COR-L47 (cell line): ENCODE results near the gene KRTAP10-3.
A peak's percentile ranks its signal among the peaks of the same experiment; 100 is the strongest.
"Not testable (repeated sequence)": the region's sequence is repeated elsewhere in the genome, so short reads cannot be mapped to it uniquely, and the experiment has no call there.

Experiments used
- DNase-seq: peaks from one replicate; lab custom pipeline; 2025; lab: John Stamatoyannopoulos, UW

Gene KRTAP10-3

DNA sequence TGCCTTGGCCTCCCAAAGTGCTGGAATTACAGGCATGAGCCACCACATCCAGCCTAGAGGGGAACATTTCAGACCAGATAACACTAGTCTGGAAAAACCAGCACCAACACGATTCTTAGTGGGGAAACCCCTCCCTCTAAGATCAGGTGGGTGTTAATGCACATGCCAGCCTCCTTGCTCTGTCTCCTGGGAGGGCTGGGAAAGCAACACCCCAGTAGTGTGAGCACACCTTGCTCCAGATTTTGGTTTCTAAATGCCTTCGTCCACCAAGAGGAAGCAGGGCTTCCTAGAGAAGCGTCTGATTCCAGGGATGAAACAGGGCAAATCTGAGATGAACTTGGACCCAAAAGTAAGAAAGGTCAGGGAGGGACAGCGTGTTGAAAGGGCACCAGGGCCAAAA lies 12.7 kb upstream of the KRTAP10-3 start:
- DNase-seq = no peak

DNA sequence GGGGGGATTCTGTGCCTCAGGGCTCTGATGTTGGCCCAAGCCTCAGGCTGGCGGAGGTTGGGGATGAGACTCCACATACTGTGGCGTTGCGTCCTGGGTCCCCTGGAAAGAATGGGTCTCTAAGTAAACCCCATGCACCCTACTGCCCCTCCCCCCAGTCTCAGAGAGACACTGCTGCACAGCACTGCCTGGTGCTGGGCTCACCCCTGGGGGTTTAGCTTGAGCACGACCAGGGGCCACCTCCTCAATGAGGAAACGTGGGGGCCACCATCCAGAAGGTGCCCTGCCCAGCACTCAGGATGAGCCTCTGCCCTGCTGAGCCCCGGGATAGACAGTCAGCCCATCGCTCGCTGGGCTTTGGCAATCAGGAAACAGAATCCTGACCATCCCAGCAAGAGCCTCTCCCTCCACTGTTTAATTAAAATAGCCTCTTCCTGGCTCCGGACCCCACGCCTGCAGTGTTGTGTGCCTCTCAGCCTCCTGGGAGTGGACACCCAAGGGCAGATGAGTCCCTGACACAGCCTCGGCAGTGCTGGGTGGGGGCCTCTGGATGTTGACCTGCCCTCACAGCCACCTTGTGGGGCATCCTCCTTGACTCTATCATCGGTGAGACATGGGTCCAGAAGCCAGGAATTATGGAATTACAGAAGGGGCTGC lies 11.4 kb upstream of the KRTAP10-3 start:
- no peak for DNase-seq

DNA sequence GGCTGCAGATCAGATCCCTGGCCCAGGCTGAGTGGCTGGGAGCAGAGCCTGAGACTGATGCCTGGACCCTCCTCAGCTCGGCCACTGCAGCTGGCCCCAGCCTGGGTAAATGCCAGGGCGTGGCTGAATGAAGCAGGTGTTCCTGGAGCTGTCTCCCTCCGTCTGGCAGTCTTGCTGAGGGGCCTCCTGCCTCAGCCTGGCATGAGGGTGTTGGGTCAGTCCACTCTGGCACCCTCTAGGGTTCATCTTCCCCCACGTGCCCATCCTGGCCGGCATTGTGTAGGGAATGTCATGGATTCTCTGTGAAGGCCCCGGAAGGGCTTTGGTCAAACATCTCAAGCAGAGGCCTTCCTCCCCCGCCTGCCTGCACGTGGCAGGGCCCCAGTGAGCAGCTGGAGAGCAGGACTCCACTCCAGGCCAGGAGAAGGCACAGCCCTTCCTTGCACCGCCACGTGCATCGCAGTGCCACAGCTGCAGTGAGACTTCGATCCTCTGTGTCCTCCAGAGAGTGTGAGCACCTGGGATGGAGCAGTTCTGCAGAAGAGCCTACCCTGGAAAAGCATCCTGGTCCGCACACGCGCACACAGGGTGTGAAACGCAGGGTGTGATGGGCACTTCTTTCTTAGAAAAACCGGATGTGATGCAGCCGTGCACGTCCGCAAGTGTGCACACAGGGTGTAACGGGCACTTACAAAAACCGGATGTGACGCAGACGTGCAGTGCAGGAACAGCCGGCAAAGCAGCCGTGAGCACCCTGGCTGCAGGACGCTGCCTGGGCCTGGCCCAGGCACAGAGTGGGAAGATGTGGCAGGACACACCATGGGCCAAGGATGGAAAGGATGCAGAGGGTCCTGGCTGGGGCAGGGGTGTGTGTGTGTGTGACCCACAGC lies 10.3 kb upstream of the KRTAP10-3 start:
- peak; percentile 80 for DNase-seq

DNA sequence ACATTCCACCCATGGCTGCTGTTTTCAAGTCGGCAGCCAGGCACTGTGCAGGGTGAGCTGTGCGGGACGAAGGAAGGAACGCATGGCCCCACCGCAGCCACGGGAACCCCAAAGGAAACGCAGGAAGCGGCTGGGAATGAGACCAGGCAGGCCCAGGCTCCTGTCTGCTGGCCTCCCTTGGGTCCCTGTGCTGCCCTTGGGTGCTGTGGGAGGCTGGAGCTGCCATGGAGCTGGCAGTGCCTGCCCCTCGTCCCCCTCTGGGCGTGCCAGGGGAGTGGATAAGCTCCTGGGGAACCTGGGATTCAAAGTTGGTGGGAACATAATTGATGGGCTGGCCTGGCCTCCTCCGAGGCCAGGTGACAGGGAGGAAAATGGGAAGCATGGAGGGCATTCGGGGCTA lies 9.7 kb upstream of the KRTAP10-3 start:
- DNase-seq = peak; percentile 60

DNA sequence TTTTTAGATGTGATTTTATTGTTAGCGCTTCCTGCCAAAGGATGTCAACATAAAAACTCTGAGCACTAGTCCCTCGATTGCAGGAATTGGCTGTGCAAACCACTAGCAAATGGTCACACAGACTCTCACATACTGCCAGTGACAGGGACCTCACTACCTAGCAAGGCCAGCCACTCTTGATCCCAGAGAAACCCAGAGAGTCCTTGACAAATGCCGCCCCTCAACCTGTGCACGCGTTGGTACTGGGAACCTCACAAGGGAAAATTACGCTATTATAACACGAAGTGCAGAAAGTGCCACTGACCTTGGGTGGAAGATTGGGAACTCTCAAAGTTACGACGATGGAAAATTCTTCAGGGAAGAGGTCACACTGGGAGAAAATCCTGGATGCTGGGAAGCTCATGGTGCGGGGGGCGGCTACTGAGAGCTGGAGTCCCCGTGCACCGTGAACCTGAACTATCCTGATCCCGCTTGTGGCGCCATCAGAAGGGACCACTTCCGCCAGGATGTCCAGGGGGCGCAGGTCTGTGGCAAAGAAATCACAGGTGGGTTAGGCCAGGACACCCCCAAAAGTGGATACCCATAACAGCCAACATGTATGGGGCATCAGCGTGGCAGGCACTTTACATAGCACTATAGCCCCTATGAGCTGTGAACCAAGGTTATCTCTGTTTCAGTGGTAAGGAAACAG lies 9.0 kb upstream of the KRTAP10-3 start:
- no peak for DNase-seq

DNA sequence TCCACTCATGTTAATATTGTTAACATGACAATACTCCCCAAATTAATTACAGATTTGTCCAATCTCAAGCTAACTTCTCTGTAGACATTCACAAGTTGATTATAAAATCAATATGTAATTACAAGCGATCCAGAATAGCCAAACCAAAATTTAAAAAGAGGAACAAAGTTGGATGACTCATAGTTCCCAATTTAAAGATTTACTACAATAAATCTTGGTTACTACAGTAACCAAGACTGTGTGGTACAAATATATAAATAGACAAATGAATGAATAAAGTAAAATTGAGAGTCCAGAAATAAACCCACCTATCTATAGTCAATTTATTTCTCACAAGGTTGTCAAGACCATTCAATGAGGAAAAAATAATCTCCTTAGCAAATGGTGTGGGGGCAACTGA lies 7.8 kb upstream of the KRTAP10-3 start:
- DNase-seq = no peak

DNA sequence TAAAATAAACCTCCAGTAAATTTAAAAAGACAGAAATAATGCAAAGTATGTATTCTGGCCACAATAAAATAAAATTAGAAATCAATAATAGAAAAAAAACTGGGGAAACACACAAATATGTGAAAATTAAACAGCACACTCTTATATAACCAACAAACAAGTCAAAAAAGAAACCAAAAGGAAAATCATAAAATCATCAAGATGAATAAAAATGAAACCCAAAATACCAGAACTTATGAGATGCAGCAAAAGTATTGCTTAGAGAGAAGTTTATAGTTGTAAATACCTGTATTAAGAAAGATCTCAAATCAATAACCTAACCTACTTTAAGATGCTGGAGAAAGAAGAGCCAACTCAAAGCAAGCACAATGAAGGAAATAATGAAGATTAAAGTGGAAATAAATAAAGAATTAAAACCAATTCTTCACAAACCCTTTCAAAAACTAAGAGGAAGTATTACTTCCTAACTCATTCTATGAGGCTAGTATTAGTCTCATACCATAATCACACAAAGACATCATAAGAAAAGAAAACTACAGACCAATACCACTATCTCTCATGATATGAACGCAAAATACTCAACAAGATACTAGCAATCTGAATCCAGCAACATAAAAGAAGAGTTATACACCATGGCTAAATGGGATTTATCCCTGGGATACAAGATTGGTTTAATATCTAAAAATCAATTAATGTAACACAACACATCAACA lies 6.4 kb upstream of the KRTAP10-3 start:
- no peak for DNase-seq

DNA sequence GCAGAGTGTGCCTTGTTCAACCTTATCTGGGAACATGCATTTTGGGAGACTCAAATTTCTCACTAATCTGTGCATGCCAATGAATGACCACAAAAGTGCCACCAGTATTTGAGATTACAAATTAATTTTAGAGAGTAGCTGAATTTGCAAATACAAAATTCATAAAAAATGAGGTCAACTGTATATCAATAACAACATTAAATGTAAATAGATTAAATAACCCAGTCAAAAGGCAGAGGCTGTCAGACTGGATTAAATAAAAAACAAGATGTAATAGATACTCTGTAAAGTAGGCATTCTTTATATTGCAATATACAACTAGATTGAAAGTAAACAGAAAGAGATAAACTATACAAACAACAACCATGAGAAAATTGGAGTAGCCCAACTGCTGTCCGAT lies 5.5 kb upstream of the KRTAP10-3 start:
- DNase-seq = no peak

DNA sequence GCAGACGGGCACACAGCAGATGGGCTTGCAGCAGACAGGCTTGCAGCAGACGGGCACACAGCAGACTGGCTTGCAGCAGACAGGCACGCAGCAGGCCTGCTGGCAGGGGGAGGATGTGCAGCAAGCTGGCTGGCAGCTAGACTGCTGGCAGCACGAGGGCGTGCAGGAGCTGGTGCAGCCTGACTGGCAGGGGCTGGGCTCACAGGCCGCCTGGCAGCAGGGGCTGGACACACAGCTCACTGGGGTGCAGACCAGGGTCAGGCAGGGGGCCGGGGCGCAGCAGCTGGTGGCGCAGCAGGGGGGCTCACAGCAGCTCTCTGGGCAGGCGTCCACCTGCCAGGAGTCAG lies 293 bp downstream of the KRTAP10-3 start:
- DNase-seq = not testable (repeated sequence)

DNA sequence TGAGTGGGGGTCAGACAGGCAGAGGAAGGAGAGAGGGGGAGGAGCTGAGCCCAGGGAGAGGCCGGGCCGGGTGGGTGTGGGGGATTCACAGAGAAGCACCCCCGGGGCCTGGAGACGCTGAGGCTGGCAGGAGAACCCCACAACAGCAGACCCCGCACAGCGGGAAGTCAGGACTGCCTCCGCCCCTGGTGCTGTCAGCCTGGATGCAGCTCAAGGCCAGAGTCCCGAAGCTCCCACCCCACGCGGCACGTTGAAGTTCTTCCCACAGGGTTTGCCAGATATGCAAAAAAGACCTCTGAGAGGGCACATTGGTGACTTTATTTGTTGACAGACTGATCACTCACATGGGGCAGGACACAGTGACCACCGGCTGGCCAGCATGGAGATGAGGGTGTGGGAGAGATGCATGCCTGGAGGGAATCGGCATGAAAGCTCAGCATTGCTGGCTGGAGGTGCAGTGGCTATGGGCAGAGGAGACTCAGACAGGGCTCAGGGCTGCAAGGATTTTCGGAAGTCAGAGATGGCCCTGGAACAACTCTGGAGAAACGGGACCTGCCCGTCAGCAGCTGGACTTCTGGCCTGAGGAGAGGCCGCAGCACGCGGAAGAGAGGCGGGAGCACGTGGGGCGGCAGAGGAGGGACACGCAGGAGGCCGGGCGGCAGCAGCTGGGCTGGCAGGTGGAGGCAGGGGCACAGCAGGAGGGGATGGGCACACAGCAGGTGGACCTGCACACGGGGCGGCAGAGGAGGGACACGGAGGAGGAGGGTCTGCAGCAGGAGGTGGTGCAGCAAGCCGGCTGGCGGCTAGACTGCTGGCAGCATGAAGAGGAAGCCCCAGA lies 885 bp downstream of the KRTAP10-3 start:
- no peak for DNase-seq

DNA sequence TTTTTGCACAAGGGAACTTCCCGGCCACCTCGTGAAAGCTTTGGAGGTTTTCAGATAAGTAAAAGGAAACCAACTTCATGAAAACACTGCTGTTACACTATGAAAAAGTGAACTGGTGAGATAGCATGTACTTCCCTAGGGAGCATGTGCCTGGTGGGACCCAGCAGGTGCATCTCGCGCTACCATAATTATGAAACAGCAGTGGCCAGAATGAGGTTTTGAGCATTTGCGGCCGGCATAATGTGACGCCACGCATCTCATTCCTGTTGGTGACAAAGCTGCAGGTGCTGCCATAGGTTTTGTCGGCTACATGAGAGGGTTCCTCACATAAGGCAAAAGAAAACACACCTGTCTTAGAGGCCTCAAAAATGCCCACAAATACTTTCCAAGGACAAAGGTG lies 1.7 kb downstream of the KRTAP10-3 start:
- DNase-seq = peak; percentile 57

DNA sequence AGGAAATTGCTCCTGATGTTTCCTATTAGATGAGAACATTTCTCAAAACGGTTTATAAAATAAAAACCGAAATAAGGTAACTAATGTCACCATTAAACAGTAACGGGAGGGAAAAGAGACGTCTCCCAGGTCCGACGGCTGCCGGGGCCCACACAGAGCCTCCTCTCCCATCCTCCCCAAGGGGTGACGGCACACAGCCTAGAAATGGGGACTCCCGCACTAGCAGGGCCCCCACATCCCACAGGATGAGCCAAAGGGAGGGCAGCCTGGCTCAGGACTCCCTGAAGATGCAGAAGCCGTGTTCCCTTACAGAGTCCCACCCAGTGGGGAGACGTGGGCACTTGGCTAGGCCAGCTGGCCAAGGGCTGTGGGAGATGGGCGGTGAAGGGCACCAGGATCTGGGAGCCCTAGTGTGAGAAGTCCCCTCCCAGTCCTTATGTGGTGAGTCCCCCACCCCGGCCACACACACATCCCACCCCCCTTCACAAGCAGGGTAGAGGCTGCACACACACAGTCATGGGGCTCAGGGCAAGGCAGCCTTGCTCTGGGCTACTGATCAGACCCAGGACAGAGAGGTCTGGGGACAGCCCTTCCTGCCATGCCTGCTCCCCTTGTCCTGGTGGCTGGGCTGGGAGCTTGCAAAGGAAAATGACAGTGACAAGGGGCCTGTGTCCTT lies 3.3 kb downstream of the KRTAP10-3 start:
- DNase-seq = no peak

DNA sequence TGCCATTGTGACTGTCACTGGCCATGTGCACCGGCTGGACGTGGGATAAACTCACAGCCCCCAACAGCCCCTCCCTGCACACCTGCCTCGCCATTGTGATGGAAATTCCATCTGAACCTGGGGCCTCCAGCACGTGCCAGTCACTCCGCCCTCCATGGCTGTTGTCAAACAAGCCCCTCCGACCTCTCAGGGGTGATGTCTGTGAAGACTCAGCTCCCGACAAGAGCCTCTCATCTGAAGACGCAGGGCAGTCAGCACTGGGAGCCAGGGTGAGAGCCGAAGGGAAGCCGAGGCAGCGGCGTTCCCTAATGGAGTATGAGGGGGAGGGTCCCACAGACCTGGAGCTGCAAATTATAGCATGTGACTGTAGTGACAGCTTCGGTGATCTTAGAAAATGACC lies 5.9 kb downstream of the KRTAP10-3 start:
- DNase-seq = no peak

DNA sequence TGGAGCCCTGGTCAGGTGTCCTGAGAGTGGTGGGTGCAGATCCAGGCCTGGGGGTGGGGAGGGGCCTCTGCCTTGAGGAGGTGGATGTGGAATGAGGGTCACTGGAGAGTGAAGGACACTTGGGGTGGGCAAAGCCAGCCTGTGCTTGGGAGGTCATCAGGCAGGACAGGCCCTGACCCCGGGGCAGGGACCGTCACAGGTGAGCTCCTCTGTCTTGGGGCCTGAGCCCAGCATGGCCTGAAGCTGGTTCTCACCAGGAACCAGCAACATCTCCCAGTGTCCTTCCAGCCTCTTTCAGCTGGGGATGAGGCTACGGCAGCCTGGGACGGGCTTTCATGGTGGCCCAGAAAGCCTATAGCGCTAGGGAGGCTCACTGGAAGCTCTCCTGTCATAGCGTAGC lies 6.5 kb downstream of the KRTAP10-3 start:
- no peak for DNase-seq

DNA sequence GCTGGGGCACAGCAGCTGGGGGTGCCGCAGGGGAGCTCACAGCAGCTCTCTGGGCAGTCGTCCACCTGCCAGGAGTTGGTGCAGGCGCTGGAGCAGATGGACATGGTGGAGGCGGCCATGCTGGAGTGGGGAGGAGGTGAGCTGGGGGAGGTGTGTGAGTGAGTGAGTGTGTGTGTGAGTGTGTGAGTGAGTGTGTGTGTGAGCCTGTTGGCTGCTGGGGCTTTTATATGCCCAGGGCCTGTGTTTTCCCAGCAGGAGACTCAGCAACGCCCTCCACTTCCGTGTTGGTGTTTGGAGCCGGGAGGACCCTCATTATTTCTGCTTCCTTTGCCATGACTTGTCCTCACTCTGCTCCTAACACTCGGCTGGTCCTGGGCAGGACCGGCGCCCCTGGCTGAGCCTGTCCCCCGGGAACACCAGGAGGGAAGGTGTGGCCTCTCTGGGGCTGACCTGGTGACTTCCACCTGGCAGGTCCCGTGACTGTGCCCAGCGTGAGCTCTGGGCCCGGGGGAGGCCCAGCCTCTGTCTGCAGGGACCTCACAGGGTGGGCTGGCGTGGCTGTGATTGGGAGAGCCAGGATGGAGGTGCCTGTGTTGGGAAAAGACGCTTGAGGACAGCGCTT lies 7.1 kb downstream of the KRTAP10-3 start, which contains the start of gene KRTAP10-2:
Gene KRTAP10-2, minus strand, starts transcription at position 166 of the 622 bp plus-strand sequence. Its CDS starts 47 bp downstream, at position 119.
- DNase-seq = peak; percentile 92

DNA sequence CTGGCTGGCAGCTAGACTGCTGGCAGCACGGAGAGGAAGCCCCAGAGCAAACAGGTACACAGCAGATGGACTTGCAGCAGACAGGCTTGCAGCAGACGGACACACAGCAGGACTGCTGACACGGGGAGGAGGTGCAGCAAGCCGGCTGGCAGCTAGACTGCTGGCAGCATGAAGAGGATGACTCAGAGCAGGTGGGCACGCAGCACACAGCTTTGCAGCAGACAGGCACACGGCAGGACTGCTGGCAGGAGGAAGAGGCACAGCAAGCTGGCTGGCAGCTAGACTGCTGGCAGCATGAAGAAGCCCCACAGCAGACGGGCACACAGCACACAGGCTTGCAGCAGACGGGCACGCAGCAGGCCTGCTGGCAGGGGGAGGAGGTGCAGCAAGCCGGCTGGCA lies 7.8 kb downstream of the KRTAP10-3 start:
- DNase-seq = peak; percentile 40

DNA sequence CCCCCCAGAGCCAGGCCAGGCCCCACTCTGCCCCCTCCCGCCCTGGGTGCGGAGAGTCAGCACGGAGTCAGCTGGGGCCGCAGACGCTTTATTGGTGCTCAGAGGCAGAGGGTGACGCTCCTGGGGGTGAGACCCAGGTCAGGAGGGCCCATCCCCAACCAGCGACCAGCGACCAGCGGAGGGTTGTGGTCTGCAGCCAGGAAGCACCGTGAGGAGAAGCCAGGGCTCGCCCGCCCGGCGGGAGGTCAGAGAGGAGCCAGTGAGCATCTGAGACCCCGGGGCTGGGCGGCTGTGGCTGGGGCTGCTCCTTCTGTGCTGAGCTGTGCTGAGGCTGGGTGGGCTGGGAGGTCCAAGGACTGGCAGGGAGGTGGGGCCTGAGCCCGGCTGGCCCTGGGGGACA lies 8.3 kb downstream of the KRTAP10-3 start:
- DNase-seq = not testable (repeated sequence)

DNA sequence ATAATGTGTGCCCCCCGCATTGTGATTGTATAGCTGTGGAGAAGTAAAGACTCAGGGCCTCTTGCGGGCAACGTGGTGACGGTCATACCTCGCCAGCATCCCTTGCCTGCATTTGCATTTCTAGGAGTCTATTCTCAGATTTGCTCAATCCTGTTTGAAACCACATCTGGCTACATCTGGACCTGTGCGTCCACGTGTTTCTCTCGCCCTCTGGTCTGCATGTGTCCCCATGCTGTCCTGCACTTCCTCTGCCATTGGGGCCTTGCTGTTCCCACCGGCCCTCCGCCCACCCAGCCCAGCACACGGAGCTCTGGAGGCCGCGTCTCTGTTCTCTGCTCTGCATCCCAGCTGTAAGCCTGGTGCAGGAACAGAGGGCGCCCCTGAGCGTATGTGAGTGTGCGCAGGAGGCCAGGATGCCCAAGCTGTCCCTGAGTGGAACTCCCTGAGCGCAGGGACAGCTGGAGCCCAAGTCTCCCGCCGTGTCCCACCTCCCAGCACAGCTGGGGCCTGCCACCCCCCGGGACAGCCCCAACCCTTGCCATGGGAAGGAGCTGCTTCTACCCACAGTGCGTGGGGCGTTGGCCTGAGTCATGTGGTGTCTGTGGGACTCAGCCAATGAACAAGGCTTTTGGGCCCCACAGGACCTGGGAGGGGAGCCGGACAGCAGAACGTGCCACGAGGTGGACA lies 8.9 kb downstream of the KRTAP10-3 start:
- DNase-seq = no peak

DNA sequence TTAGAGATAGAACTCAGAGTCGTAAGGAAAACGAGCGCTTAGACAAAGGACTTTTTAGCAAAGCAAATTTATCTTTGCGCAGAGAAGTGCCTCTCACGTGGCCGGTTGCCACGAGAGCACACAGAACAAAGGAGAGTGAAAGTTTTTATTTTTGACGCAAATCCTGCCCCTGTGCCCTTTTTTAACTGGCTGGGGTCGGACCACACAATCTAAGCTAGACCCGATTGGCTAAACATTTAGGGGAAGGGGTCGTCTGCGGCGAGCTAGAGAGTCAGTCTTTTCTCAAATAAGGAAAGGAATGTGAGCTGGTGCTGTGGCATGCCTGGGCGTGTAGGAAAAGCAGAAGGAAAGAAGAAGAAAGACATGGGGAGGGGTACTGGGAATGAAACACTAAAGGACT lies 9.7 kb downstream of the KRTAP10-3 start:
- no peak for DNase-seq

DNA sequence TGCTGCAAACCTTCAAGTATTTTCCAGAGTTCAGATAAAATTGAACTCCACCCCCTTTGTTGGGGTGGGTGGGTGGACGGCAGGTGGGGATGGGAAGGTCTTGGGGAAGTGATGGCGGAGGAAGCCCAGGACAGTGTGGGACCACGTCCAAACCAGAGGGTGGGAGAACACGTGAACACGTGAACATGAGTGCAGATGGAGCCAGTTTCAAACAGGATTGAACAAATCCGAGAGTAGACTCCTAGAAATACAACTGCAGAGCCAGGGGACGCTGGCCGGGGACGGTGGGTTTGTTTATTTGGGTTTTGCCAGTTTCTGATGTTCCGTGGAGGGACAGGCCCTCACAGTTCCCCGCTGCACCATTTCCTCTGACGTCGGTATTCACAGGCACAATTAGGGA lies 10.2 kb downstream of the KRTAP10-3 start:
- no peak for DNase-seq
